ENCODE measurements around the gene TMEM91. TPM values are rescaled to one million over a fixed set of nuclear protein-coding genes. Genes with fewer than 3 reads are reported as not detected.

Gene TMEM91
- total RNA-seq, 4 donors from 2014 or later = 3.3 to 22.7 (median 17.4) TPM

DNA sequence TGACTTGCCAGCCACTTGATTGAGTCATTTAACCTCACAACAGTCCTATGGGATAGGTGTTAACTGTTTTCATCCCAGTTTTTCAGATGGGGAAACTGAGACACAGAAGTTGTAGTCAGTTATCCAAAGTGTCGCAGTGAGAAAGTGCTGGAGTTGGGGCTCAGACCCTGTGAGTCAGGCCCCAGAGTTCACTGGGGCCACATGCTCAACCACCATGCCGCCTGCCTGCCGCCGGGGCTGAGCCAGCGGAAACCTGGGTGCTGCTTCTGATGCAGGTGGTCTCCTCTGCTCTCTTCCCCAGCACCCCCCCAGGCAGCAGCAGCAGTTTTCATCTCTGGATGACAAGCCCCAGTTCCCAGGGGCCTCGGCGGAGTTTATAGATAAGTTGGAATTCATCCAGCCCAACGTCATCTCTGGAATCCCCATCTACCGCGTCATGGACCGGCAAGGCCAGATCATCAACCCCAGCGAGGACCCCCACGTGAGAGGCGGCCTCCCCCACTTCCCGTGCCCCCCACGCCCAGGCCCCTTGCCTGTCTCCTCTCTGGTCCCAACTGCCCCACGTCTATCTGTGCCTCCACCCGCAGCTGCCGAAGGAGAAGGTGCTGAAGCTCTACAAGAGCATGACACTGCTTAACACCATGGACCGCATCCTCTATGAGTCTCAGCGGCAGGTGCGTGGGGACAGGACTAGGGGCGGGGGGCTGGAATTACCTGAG, 34.2 kb downstream of the TMEM91 start:
- TF ChIP-seq, protein P1, sequence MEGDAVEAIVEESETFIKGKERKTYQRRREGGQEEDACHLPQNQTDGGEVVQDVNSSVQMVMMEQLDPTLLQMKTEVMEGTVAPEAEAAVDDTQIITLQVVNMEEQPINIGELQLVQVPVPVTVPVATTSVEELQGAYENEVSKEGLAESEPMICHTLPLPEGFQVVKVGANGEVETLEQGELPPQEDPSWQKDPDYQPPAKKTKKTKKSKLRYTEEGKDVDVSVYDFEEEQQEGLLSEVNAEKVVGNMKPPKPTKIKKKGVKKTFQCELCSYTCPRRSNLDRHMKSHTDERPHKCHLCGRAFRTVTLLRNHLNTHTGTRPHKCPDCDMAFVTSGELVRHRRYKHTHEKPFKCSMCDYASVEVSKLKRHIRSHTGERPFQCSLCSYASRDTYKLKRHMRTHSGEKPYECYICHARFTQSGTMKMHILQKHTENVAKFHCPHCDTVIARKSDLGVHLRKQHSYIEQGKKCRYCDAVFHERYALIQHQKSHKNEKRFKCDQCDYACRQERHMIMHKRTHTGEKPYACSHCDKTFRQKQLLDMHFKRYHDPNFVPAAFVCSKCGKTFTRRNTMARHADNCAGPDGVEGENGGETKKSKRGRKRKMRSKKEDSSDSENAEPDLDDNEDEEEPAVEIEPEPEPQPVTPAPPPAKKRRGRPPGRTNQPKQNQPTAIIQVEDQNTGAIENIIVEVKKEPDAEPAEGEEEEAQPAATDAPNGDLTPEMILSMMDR (IDR thresholded peaks at IDR 0.05; ENCODE audit: low read depth) = no peak

GRCh38 chr19:41411100-41411967, 35.0 kb downstream of the TMEM91 start:
- TF ChIP-seq, protein P1 (IDR thresholded peaks at IDR 0.05; ENCODE audit: low read depth) = no peak

GRCh38 chr19:41411968-41412265, 35.6 kb downstream of the TMEM91 start:
- TF ChIP-seq, protein P1 (IDR thresholded peaks at IDR 0.05; ENCODE audit: low read depth) = no peak

- TF ChIP-seq, protein P1 (IDR thresholded peaks at IDR 0.05; ENCODE audit: low read depth) = no peak
Measured at GRCh38 chr19:41412953-41413352, 36.6 kb downstream of the TMEM91 start.

DNA sequence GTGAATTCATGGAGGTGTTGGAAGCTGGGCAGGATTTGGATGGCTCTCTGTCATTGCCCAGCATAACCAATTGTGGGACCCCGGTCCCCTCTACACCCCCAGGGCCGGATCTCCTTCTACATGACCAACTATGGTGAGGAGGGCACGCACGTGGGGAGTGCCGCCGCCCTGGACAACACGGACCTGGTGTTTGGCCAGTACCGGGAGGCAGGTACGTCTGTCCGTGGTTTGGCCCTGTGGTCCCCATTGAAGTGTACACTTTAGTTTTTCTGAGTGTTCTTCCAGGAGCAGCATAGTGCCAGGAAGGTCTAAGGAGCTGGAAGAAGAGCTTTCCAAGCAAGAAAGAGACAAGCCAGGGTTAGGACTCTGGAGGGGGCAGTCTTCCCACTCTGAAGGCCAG, 37.6 kb downstream of the TMEM91 start:
- TF ChIP-seq, protein P1 (IDR thresholded peaks at IDR 0.05; ENCODE audit: low read depth) = no peak

DNA sequence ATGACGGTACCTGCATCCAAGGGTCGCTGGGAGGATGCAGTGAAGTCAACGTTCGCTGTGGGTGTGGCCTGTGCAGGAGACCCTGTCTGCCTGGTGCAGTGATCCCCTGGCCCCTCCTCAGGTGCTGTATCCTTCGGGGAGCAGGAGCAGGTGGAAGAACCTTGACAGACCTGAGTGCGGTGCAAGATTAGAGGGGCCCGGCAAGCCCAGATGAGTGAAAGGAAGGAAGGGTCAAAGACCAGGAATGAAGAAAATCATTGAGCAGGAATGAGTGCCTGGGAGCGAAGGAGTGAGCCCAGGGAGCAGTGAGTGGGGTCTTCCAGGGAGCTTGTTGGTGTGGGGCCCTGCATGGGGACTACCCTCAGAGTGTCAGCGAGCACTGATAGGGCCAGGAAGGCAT, 38.1 kb downstream of the TMEM91 start:
- TF ChIP-seq, protein P1 (IDR thresholded peaks at IDR 0.05; ENCODE audit: low read depth) = no peak

GRCh38 chr19:41415154-41415571, 38.8 kb downstream of the TMEM91 start:
- TF ChIP-seq, protein P1 (IDR thresholded peaks at IDR 0.05; ENCODE audit: low read depth) = no peak

Data from subcutaneous adipose tissue (tissue), 4 donors.